Stimulated activated naive CD8-positive, alpha-beta T cell treated with anti-CD3 and anti-CD28 coated beads, Interleukin-15, Interleukin-2, amounts not matched to agents 100 U/mL and 50 U/mL, for 24 hours (primary cell): ENCODE data around the gene CNPY1.
"Not testable (repeated sequence)": the region's sequence is repeated elsewhere in the genome, so short reads cannot be mapped to it uniquely, and the experiment has no call there.

ENCODE experiments used
- ATAC-seq: fragments of 150-1000 bp; cut with Tn5 transposase; one replicate; pipeline ENCODE4 v1.10.0; 2021
- DNase-seq: peaks from one replicate; pipeline ENCODE4 v3.0.0; 2021

CNPY1 gene

GRCh38 chr7:155546449-155546848 lies at the start of gene CNPY1:
TSS of gene CNPY1 (minus strand) at chr7:155546559. CDS start at chr7:155545929, 630 bp downstream.
- ATAC-seq = not testable (repeated sequence)

GRCh38 chr7:155594961-155595366 lies 48.6 kb upstream of the CNPY1 start:
- ATAC-seq (no peak), DNase-seq (no peak)

More at GRCh38 chr7:155546449-155546848, at the start of gene CNPY1:
- not testable (repeated sequence) for DNase-seq

- DNase-seq (no peak), ATAC-seq (no peak)
Measured at GRCh38 chr7:155594163-155594732, 47.9 kb upstream of the CNPY1 start.

GRCh38 chr7:155593461-155594162 lies 47.3 kb upstream of the CNPY1 start:
- DNase-seq (no peak), ATAC-seq (no peak)

- ATAC-seq (peak; percentile 16), DNase-seq (no peak)
Measured at GRCh38 chr7:155591055-155591775, 44.9 kb upstream of the CNPY1 start.

- ATAC-seq = no peak
- no peak for DNase-seq
Measured at GRCh38 chr7:155590215-155591018, 44.1 kb upstream of the CNPY1 start.

- DNase-seq (no peak), ATAC-seq (no peak)
Measured at GRCh38 chr7:155589001-155589980, 42.9 kb upstream of the CNPY1 start.

- no peak for ATAC-seq
- no peak for DNase-seq
Measured at GRCh38 chr7:155588468-155588998, 42.2 kb upstream of the CNPY1 start.

- DNase-seq (no peak), ATAC-seq (no peak)
Measured at GRCh38 chr7:155587486-155587885, 41.1 kb upstream of the CNPY1 start.

GRCh38 chr7:155586843-155587440 lies 40.6 kb upstream of the CNPY1 start:
- no peak for ATAC-seq
- DNase-seq = no peak

GRCh38 chr7:155585951-155586350 lies 39.6 kb upstream of the CNPY1 start:
- no peak for ATAC-seq
- DNase-seq = no peak

GRCh38 chr7:155585532-155585895 lies 39.2 kb upstream of the CNPY1 start:
- DNase-seq (no peak), ATAC-seq (no peak)

- DNase-seq (no peak), ATAC-seq (no peak)
Measured at GRCh38 chr7:155584763-155585531, 38.6 kb upstream of the CNPY1 start.

- ATAC-seq (no peak), DNase-seq (no peak)
Measured at GRCh38 chr7:155584261-155584660, 37.9 kb upstream of the CNPY1 start.

- no peak for DNase-seq
- no peak for ATAC-seq
Measured at GRCh38 chr7:155583636-155584035, 37.3 kb upstream of the CNPY1 start.

- DNase-seq (no peak), ATAC-seq (no peak)
Measured at GRCh38 chr7:155581954-155582353, 35.6 kb upstream of the CNPY1 start.

GRCh38 chr7:155581107-155581830 lies 34.9 kb upstream of the CNPY1 start:
- ATAC-seq = no peak
- no peak for DNase-seq

GRCh38 chr7:155580367-155580766 lies 34.0 kb upstream of the CNPY1 start:
- ATAC-seq (peak; percentile 91), DNase-seq (peak; percentile 54)

GRCh38 chr7:155579565-155579964 lies 33.2 kb upstream of the CNPY1 start:
- DNase-seq (no peak), ATAC-seq (no peak)
